ENCODE results near the gene LILRB2. TPM values are rescaled to one million over a fixed set of nuclear protein-coding genes. Genes with fewer than 3 reads are reported as not detected.
"Not testable (repeated sequence)": the region's sequence is repeated elsewhere in the genome, so short reads cannot be mapped to it uniquely, and the experiment has no call there.

LILRB2 gene
- polyA plus RNA-seq, 1 of the 3 experiments (the other 2 are of a cell fraction) = not detected

GRCh38 chr19:54322295-54322694 lies 41.4 kb upstream of the LILRB2 start:
- WGBS (ENCODE audit: low lambda C conversion rate) = 44% methylated on average over 12 of the region's 13 CpGs
- DNase-seq; H4K20me1 ChIP-seq (ENCODE audit: insufficient read depth); H3K9ac ChIP-seq; H3K4me2 ChIP-seq; H3K9me3 ChIP-seq; H3K4me1 ChIP-seq (ENCODE audit: control insufficient read depth in 1 of 2, insufficient read depth in 2 of 2, low read depth in 1 of 2, low read length in 1 of 2); H3K27ac ChIP-seq (ENCODE audit: low read depth in 2 of 2, low read length in 1 of 2); H2AFZ ChIP-seq (ENCODE audit: low read depth); H3K4me3 ChIP-seq (ENCODE audit: low read depth in 2 of 2, low read length in 1 of 2); H3K79me2 ChIP-seq (ENCODE audit: insufficient read depth); POLR2A ChIA-PET; H3K9me2 ChIP-seq; H3F3A ChIP-seq (replicated peaks; ENCODE audit: insufficient read depth); H3K36me3 ChIP-seq (replicated peaks in 1 of 2; ENCODE audit: control insufficient read depth in 1 of 2, insufficient read depth in 2 of 2, low read length in 1 of 2): not testable (repeated sequence)
- CTCF ChIA-PET = interaction anchor here (0.9 kb wide), 1 partner anchor 69 kb away, joined by 4 read pairs; no protein-coding TSS in a partner anchor
- H3K27me3 ChIP-seq (ENCODE audit: insufficient read depth) = peaks cover 51% of the 10 kb centered on the region

GRCh38 chr19:54319892-54320670 lies 39.2 kb upstream of the LILRB2 start:
- no peak for DNase-seq
- Histone ChIP-seq H3K79me2 (ENCODE audit: insufficient read depth) (no peaks in the 10 kb centered on the region), H3K4me1 (ENCODE audit: control insufficient read depth in 1 of 2, insufficient read depth in 2 of 2, low read depth in 1 of 2, low read length in 1 of 2) (no peaks in the 10 kb centered on the region), H3K4me3 (ENCODE audit: low read depth in 2 of 2, low read length in 1 of 2) (no peak overlapping the region), H3K36me3 (replicated peaks in 1 of 2; ENCODE audit: control insufficient read depth in 1 of 2, insufficient read depth in 2 of 2, low read length in 1 of 2) (no peaks in the 10 kb centered on the region), H4K20me1 (ENCODE audit: insufficient read depth) (no peaks in the 10 kb centered on the region), H3K9ac (no peak overlapping the region), H3K27me3 (ENCODE audit: insufficient read depth) (peaks cover 55% of the 10 kb centered on the region), H3K27ac (ENCODE audit: low read depth in 2 of 2, low read length in 1 of 2) (no peak overlapping the region), H3K4me2 (no peak overlapping the region), H2AFZ (ENCODE audit: low read depth) (no peak overlapping the region), H3K9me2 (no peaks in the 10 kb centered on the region), H3K9me3 (no peaks in the 10 kb centered on the region), H3F3A (replicated peaks; ENCODE audit: insufficient read depth) (no peaks in the 10 kb centered on the region)
- 19% methylated on average over 14 of the region's 14 CpGs for WGBS (ENCODE audit: low lambda C conversion rate)
- ChIA-PET CTCF (interaction anchor here (0.8 to 1.1 kb wide), 2 partner anchors 9 to 71 kb away, joined by 3 to 7 read pairs; no protein-coding TSS in a partner anchor), POLR2A (no interaction called here)
- TF ChIP-seq SMC3 (IDR thresholded peaks at IDR 0.05; ENCODE audit: low read depth, low read length) = no peak
- TF ChIP-seq RXRA (IDR thresholded peaks at IDR 0.05; ENCODE audit: borderline replicate concordance, low read depth) = no peak
- TF ChIP-seq GATA2 (CRISPR knock-in tag; IDR thresholded peaks at IDR 0.05) = no peak
- TF ChIP-seq FOSL2 (IDR thresholded peaks at IDR 0.05; ENCODE audit: borderline replicate concordance, low read depth) = no peak
- TF ChIP-seq PBX3 (IDR thresholded peaks at IDR 0.05) = no peak
- TF ChIP-seq TEAD4 (IDR thresholded peaks at IDR 0.05; ENCODE audit: borderline replicate concordance, insufficient read depth) = no peak
- no peak for TF ChIP-seq GABPA (IDR thresholded peaks at IDR 0.05; ENCODE audit: low read depth)
- no peak for TF ChIP-seq POLR2AphosphoS5 (IDR thresholded peaks at IDR 0.05; ENCODE audit: low read depth, low read length)
- TF ChIP-seq CTCF (IDR thresholded peaks at IDR 0.05) = no peak
- TF ChIP-seq FOXM1 (IDR thresholded peaks at IDR 0.05; ENCODE audit: low read depth) = no peak
- TF ChIP-seq EZH2phosphoT487 (IDR thresholded peaks at IDR 0.05; ENCODE audit: borderline replicate concordance, low read depth) = no peak
- TF ChIP-seq NRF1 (IDR thresholded peaks at IDR 0.05; ENCODE audit: low read depth, low read length) = no peak
- no peak for TF ChIP-seq SIN3A (IDR thresholded peaks at IDR 0.05; ENCODE audit: borderline replicate concordance, low read depth, low read length)
